Cardiac fibroblast (primary cell): Measurements from ENCODE around the gene CLN5.

ENCODE experiments used
- DNase-seq, 2 donors: peaks; one replicate each; pipeline versions ENCODE4 v3.0.0 to v3.0.0-alpha.2; 2010; ENCODE audit warnings: low read depth in 2 of 2
- H3K4me3 ChIP-seq, 2 donors: replicated peaks in 1 of 2; 1 replicate in 1 of 2; 2 replicates in 1 of 2; pipeline ENCODE4 v1.5.1; 2011; ENCODE audit warnings: low read depth in 2 of 2, low read length in 2 of 2, mild to moderate bottlenecking in 2 of 2, moderate library complexity in 1 of 2
- TF ChIP-seq, protein P1 (sequence below): IDR thresholded peaks from one replicate; pipeline ENCODE4 v1.5.1; 2011; ENCODE audit warnings: low read depth, mild to moderate bottlenecking, low read length, inconsistent platforms

The CLN5 gene

DNA sequence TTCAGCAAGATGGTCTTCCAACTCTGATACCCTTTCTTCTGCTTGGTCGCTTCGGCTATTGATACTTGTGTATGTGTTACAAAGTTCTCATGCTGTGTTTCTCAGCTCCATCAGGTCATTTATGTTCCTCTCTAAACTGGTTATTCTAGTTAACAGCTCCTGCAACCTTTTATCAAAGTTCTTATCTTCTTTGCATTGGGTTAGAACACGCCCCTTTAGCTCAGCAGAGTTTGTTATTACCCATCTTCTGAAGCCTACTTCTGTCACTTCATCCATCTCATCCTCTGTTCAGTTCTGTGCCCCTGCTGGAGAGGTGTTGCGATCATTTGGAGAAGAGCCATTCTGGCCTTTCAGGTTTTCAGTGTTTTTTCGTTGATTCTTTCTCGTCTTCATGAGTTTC is 24.9 kb upstream of the CLN5 start:
- TF ChIP-seq, protein P1, sequence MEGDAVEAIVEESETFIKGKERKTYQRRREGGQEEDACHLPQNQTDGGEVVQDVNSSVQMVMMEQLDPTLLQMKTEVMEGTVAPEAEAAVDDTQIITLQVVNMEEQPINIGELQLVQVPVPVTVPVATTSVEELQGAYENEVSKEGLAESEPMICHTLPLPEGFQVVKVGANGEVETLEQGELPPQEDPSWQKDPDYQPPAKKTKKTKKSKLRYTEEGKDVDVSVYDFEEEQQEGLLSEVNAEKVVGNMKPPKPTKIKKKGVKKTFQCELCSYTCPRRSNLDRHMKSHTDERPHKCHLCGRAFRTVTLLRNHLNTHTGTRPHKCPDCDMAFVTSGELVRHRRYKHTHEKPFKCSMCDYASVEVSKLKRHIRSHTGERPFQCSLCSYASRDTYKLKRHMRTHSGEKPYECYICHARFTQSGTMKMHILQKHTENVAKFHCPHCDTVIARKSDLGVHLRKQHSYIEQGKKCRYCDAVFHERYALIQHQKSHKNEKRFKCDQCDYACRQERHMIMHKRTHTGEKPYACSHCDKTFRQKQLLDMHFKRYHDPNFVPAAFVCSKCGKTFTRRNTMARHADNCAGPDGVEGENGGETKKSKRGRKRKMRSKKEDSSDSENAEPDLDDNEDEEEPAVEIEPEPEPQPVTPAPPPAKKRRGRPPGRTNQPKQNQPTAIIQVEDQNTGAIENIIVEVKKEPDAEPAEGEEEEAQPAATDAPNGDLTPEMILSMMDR = no peak
- DNase-seq = no peak
- H3K4me3 ChIP-seq = no peak overlapping the region

DNA sequence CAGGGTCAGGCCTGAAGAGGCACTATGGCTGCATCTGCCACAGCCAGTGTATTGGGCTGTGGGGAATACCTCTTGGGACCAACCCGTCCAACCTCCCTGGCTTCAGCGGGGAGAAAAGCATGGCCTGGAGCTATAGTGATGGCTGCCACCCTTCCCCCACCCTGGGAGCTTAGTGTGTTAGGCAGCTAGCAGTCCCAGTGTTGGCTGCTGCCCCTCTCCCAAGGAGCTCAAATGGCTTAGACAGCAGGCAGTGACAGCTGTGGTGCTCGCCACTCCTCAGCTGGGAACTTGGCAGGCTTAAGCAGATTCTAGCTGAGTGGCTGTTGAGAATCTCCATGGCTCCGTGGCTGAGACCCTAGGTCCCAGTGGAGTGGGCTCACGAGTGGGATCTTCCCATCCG is 23.8 kb upstream of the CLN5 start:
- TF ChIP-seq, protein P1 = no peak

DNA sequence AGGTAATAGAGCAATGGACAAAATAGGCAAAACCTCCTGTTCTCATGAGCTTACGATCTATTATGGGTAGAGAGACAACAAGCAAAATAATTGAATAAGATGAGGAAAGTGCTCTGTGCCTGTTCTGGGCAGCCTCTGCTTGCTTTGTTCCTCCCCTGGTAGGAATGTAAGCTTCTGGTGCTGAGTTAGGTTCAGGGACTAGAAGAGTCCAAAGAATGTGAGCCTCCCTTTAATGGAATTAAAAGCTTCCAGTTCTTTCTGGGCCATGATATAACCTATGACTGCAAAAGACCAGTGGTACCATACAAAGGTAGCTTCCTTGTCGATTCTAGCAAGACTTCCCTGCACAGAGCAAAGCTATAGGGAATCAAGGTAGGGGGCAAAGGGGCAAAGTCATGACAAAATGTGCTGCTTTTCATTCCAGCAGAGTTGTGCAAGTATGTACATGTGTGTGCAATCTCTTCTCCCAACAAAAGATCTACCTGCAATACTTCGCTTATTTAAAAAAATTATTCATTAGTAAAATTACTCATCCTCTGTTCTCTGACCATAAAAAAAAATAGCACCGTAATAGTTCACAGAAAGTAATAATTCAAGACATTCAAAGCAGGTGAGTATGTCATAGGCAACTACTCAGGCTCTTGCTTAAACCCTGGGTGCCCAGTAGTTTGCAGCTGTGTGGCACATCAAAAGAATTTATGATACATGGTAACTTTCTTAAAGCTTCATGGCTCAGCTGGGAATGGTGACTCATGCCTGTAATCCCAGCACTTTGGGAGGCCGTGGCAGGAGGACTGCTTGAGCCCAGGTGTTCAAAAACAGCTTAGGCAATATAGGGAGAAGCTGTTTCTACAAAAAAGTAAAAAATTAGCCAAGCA is 22.2 kb upstream of the CLN5 start:
- TF ChIP-seq, protein P1 = no peak
- no peak for DNase-seq
- H3K4me3 ChIP-seq = no peak overlapping the region

More for the DNA sequence above, 23.8 kb upstream of the CLN5 start:
- DNase-seq = no peak
- H3K4me3 ChIP-seq = no peak overlapping the region

DNA sequence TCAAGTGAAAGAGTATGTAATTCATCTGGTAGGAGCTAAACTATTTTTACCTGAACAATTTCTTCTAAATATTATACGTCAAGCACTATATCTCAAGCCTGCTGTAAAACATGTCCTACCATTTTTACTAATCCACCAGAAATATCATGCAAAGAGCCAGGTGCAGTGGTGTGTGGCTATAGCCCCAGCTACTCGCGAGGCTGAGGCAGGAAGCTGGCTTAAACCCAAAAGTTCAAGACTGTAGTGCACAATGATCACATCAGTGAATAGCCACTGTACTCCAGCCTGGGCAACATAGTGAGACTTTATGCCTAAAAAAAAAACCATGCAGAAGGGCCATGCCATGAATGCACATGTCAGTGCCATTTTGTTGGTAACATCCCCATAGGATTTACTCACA is 20.7 kb upstream of the CLN5 start:
- DNase-seq = no peak
- TF ChIP-seq, protein P1 = no peak
- H3K4me3 ChIP-seq = no peak overlapping the region

DNA sequence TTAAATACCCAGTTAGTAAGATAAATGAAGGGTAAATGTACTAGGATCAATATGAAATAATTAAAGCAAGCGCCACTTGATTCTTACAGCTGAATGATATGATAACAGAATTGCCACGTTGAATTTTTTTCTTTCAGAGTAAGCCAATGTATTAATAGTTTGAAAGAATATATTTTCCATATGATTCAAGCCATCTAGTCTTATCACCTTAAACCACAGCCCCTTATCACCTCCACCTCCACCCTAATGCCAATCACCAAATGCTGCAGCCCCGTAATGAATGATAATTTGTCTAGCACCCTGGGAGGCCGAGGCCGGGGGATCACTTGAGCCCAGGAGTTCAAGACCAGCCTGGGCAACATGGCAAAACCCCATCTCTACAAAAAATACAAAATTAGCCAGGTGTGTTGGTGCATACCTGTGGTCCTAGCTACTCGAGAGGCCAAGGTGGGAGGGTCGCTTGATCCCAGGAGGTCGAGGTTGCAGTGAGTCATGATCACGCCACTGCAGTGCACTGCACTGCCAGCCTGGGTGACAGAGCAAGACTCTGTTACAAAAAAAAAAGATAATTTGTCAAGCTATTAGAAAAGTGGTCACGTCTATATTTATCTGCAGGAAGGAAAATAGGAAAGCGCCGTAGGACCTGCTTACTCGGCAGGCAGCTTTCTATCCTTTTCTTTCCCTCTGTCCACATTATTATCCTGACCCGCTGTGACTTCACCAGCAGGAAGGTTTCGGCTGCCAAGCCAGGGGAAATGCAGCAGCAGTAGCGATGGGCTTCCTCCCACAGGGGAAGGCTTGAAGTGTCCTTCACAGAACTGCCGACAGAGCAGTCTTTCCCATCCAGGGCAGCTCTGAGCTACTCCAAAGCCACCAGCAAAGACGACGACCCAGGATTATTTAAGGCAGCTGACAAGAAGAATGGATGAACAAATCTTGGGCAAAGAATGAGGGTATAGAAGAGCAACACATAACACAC is 19.7 kb upstream of the CLN5 start:
- no peak overlapping the region for H3K4me3 ChIP-seq
- TF ChIP-seq, protein P1 = no peak
- DNase-seq = peak in 1 of 2 donors; percentile 35

DNA sequence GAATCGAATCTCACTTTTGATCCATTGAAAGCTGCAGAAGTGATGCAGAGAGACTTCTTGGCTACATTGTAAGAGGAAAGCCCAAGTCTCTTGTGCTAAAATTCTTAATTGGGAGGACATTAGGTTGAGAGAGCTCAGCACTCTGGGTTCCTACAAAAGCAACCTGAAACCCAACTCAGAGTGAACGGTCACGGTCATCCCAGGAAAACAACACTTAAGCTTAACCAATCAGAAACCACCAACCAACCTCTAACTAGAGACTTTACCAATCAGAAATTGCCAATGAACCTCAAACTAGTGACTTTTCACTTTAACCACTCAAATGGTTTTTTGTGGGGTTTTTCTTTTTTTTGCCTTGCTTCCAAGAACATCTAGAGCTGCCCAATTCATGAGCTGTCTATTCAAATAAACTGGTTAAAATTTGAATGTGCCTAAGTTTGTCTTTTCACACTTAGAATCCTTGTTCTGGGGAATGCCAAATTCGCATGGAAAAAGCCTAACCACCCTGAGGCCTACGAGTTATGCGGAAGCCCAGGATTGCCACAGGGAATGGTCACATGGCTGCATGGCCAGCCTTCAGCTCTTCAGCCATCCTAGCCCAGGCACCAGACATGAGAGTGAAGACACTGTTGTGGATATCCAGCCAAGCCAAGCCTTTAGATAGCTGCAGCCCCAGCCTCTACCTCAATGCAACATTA is 17.8 kb upstream of the CLN5 start:
- DNase-seq = no peak
- no peak overlapping the region for H3K4me3 ChIP-seq
- TF ChIP-seq, protein P1 = no peak
